ENCODE measurements around the gene VWA3B.

- TF ChIP-seq POLR2A (IDR thresholded peaks at IDR 0.05) (no peak), CTCF (IDR thresholded peaks at IDR 0.05) (no peak), POLR2AphosphoS5 (IDR thresholded peaks at IDR 0.05) (no peak)
These were observed 567 bp downstream of the VWA3B start for GRCh38 chr2:98087447-98088020.

Measured in prostate gland (tissue), 2 donors.